GM19099 (cell line): ENCODE measurements around the gene RASSF7.

Experiments used
- POLR2A ChIP-seq: IDR thresholded peaks from 3 replicates; pipeline ENCODE4 v1.6.1; 2011; ENCODE audit warnings: low read depth; ENCODE audit not compliant: insufficient read length; ENCODE audit errors: extremely low read depth

The RASSF7 gene

GRCh38 chr11:601573-602245, 40.9 kb downstream of the RASSF7 start:
- TF ChIP-seq POLR2A, result no peak

DNA sequence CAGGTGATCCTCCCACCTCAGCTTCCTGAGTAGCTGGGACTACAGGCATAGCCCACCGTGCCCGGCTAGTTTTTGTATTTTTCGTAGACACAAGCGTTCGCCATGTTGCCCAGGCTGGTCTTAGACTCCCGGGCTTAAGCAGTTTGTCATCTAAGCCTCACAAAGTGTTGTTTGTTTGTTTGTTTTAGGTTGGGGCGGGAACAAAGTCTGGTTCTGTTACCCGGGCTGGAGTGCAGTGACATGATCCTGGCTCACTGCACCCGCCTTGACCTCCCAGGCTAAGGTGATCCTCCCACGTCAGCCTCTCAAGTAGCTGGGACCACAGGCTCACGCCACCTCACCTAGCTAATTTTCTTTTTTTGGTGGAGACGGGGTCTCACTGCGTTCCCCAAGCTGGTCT, 42.4 kb downstream of the RASSF7 start:
- no peak for TF ChIP-seq POLR2A

- no peak for TF ChIP-seq POLR2A
Measured at GRCh38 chr11:605286-606129, 44.7 kb downstream of the RASSF7 start.

DNA sequence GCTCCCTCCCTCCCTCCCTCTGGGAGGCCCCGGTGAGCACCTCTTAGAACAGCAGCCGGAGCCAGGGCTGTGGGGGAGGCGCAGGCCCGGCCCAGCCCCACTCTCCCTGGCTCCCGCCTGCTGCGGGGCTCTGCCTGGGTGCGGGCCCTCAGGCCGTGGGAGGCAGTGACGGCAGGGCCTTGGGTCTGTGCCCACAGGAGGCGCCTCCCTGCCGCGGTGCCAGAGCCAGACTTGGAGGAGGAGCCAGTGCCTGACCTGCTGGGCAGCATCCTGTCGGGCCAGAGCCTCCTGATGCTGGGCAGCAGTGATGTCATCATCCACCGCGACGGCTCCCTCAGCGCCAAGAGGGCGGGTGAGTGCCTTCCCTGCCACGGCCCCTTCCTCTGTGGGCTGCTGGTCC, 45.5 kb downstream of the RASSF7 start:
- TF ChIP-seq POLR2A, result no peak

DNA sequence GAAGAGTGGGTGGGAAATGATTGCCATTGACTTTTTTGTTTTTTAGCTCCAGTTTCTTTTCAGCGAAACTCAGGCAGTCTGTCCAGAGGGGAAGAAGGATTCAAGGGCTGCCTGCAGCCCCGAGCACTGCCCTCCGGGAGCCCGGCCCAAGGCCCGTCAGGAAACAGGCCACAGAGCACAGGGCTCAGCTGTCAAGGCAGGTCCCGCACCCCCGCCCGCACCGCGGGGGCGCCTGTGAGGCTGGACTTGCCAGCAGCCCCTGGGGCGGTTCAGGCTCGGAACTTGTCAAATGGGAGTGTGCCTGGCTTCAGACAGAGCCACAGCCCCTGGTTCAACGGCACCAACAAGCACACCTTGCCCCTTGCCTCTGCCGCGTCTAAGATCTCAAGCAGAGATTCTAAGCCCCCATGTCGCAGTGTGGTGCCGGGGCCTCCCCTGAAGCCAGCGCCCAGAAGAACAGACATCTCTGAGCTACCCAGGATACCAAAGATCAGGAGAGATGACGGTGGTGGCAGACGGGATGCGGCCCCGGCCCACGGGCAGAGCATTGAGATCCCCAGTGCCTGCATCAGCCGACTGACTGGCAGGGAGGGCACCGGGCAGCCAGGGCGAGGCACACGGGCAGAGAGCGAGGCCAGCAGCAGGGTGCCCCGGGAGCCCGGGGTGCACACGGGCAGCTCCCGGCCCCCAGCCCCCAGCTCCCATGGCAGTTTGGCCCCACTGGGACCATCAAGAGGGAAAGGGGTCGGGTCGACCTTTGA, 46.4 kb downstream of the RASSF7 start:
- no peak for TF ChIP-seq POLR2A

- no peak for TF ChIP-seq POLR2A
Measured at GRCh38 chr11:607971-608659, 47.3 kb downstream of the RASSF7 start.

DNA sequence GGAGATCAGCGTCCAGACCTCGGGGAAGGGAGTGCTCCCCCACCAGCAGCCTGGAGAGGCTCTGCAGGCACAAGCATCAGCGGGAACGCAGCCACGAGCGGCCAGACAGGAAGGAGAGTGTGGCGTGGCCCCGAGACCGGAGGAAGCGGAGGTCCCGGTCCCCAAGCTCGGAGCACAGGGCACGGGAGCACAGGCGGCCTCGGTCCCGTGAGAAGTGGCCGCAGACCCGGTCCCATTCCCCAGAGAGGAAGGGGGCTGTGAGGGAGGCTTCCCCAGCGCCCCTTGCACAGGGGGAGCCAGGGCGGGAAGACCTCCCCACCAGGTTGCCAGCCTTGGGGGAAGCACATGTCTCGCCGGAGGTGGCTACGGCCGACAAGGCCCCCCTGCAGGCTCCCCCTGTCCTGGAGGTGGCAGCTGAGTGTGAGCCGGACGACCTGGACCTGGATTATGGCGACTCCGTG, 48.1 kb downstream of the RASSF7 start:
- no peak for TF ChIP-seq POLR2A

DNA sequence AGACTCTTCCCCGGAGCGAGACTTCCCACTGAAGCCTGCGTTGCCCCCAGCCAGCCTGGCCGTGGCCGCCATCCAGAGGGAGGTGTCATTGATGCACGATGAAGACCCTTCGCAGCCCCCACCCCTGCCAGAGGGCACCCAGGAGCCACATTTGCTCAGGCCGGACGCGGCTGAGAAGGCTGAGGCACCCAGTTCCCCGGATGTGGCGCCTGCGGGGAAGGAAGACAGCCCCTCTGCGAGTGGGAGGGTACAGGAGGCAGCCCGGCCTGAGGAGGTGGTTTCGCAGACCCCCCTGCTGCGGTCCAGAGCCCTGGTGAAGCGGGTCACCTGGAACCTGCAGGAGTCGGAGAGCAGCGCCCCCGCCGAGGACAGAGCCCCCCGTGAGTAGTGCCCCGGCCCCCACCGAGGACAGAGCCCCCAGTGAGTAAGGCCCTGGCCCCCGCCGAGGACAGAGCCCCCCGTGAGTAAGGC, 48.6 kb downstream of the RASSF7 start:
- no peak for TF ChIP-seq POLR2A

GRCh38 chr11:610146-610801, 49.5 kb downstream of the RASSF7 start:
- TF ChIP-seq POLR2A, result no peak

GRCh38 chr11:611001-611996, 50.5 kb downstream of the RASSF7 start:
- TF ChIP-seq POLR2A, result peak; percentile 42

DNA sequence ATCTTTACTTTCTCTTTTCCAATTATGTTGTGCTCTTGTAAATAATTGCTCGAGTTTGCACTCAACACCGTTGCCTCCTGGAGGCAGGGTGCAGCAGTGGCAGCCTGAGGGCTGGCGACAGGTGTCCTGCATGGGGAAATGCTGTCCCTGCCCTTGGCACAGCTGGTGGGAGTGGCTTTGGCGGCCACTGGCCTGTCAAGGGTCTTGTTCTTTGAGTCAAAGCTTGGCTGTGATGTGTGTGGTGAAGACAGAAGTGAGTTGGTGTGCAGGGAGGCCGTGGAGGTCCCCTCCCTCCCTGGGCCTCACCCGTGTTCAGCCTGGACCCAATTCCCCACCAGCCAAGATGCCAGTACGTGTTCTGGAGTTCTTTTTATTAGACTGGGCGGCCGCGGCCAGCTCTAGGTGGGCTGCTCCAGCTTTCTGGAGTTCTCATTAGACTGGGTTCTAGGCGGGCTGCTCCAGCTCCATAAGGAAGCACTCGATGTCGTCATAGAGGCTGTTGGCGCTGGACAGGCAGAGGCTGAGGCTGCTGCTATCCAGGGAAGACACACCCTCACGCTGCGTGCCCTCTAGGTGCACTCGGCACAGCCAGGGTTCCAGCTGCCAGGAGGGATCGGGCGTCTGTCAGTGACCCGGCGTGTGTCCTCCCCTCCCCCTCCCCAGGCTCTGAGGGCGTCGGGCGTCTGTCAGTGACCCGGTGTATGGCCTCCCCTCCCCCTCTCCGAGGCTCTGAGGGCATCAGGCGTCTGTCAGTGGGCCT, 51.6 kb downstream of the RASSF7 start:
- no peak for TF ChIP-seq POLR2A

DNA sequence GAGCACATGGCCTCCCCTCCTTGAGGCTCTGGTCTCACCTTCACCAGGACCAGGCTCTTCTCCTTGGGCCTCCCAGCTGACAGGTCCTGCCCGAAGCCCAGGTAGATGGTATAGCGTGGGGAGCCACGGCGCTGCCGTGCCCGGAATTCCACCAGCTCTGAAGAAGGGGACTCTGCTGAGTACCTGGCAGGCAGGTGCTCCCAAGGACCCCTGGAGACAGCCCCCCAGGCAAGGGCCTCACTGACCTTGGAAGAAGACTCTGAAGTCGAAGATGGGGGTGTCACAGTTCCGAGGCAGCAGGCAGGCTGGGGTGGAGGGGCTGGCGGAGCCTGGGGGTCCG, 52.2 kb downstream of the RASSF7 start:
- TF ChIP-seq POLR2A, result no peak

- TF ChIP-seq POLR2A, result peak; percentile 48
Measured at GRCh38 chr11:613369-613968, 52.7 kb downstream of the RASSF7 start.
